Measurements from ENCODE around the gene CABP4. TPM values are rescaled to one million over a fixed set of nuclear protein-coding genes. Genes with fewer than 3 reads are reported as not detected.

The CABP4 gene
- total RNA-seq, 1 experiment from 2014 or later, result not detected

GRCh38 chr11:67441098-67441563, 14.0 kb upstream of the CABP4 start:
- Histone ChIP-seq H3K27me3 (ENCODE audit: low read length) (no peaks in the 10 kb centered on the region), H3K79me2 (ENCODE audit: low read length) (peaks cover 20% of the 10 kb centered on the region), H3K9me2 (replicated peaks; ENCODE audit: insufficient read depth, low read length) (no peaks in the 10 kb centered on the region), H3K4me1 (ENCODE audit: low read length) (peaks cover 63% of the 10 kb centered on the region), H3K4me2 (ENCODE audit: low read depth, low read length, poor library complexity, severe bottlenecking) (no peak overlapping the region), H3K4me3 (ENCODE audit: low read length) (no peak overlapping the region), H3K27ac (ENCODE audit: low read length) (peak overlapping the region; percentile 56; the same call in 1 of the 2 replicates), H3K36me3 (ENCODE audit: insufficient read depth, low read length) (no peaks in the 10 kb centered on the region), H2AFZ (ENCODE audit: low read length) (no peak overlapping the region), H4K20me1 (ENCODE audit: insufficient read depth, low read depth, low read length) (no peaks in the 10 kb centered on the region; the same call in 1 of the 2 replicates), H3K9ac (ENCODE audit: low read length) (peak overlapping the region; percentile 21; the same call in 1 of the 2 replicates), H3K9me3 (ENCODE audit: low read length) (no peaks in the 10 kb centered on the region)
- DNase-seq, result peak; percentile 49

GRCh38 chr11:67441731-67442351, 13.3 kb upstream of the CABP4 start:
- peaks cover 62% of the 10 kb centered on the region for H3K4me1 ChIP-seq (ENCODE audit: low read length)
- H3K27ac ChIP-seq (ENCODE audit: low read length), result peak overlapping the region; percentile 92; the same call in 1 of the 2 replicates
- H3K9ac ChIP-seq (ENCODE audit: low read length), result no peak overlapping the region
- no peak overlapping the region for H2AFZ ChIP-seq (ENCODE audit: low read length)
- peaks cover 16% of the 10 kb centered on the region; the same call in 1 of the 2 replicates for H3K79me2 ChIP-seq (ENCODE audit: low read length)
- no peaks in the 10 kb centered on the region for H3K27me3 ChIP-seq (ENCODE audit: low read length)
- DNase-seq, result peak; percentile 73
- no peak overlapping the region for H3K4me3 ChIP-seq (ENCODE audit: low read length)
- no peaks in the 10 kb centered on the region for H3K9me2 ChIP-seq (replicated peaks; ENCODE audit: insufficient read depth, low read length)
- H3K36me3 ChIP-seq (ENCODE audit: insufficient read depth, low read length), result no peaks in the 10 kb centered on the region
- no peak overlapping the region for H3K4me2 ChIP-seq (ENCODE audit: low read depth, low read length, poor library complexity, severe bottlenecking)
- H3K9me3 ChIP-seq (ENCODE audit: low read length), result no peaks in the 10 kb centered on the region
- no peaks in the 10 kb centered on the region for H4K20me1 ChIP-seq (ENCODE audit: insufficient read depth, low read depth, low read length)

- Histone ChIP-seq H3K4me1 (ENCODE audit: low read length) (peaks cover 60% of the 10 kb centered on the region), H3K79me2 (ENCODE audit: low read length) (peaks cover 10% of the 10 kb centered on the region; the same call in 1 of the 2 replicates), H3K9me3 (ENCODE audit: low read length) (no peaks in the 10 kb centered on the region), H3K9me2 (replicated peaks; ENCODE audit: insufficient read depth, low read length) (no peaks in the 10 kb centered on the region), H3K9ac (ENCODE audit: low read length) (peak overlapping the region; percentile 75), H3K4me3 (ENCODE audit: low read length) (peak overlapping the region; percentile 71), H3K27me3 (ENCODE audit: low read length) (no peaks in the 10 kb centered on the region), H2AFZ (ENCODE audit: low read length) (no peak overlapping the region), H3K27ac (ENCODE audit: low read length) (peak overlapping the region; percentile 92), H4K20me1 (ENCODE audit: insufficient read depth, low read depth, low read length) (no peaks in the 10 kb centered on the region), H3K4me2 (ENCODE audit: low read depth, low read length, poor library complexity, severe bottlenecking) (peak overlapping the region; percentile 96), H3K36me3 (ENCODE audit: insufficient read depth, low read length) (no peaks in the 10 kb centered on the region)
- DNase-seq, result peak; percentile 64
These were observed 12.4 kb upstream of the CABP4 start for GRCh38 chr11:67442504-67443404.

GRCh38 chr11:67445515-67445914, 9.6 kb upstream of the CABP4 start:
- Histone ChIP-seq H2AFZ (ENCODE audit: low read length) (no peak overlapping the region), H3K4me2 (ENCODE audit: low read depth, low read length, poor library complexity, severe bottlenecking) (peak overlapping the region; percentile 96), H3K27ac (ENCODE audit: low read length) (no peak overlapping the region), H3K9ac (ENCODE audit: low read length) (no peak overlapping the region), H3K4me1 (ENCODE audit: low read length) (peaks cover 41% of the 10 kb centered on the region), H3K27me3 (ENCODE audit: low read length) (no peaks in the 10 kb centered on the region), H3K9me2 (replicated peaks; ENCODE audit: insufficient read depth, low read length) (no peaks in the 10 kb centered on the region), H3K79me2 (ENCODE audit: low read length) (no peaks in the 10 kb centered on the region), H4K20me1 (ENCODE audit: insufficient read depth, low read depth, low read length) (no peaks in the 10 kb centered on the region), H3K36me3 (ENCODE audit: insufficient read depth, low read length) (no peaks in the 10 kb centered on the region), H3K9me3 (ENCODE audit: low read length) (no peaks in the 10 kb centered on the region), H3K4me3 (ENCODE audit: low read length) (no peak overlapping the region; the same call in 1 of the 2 replicates)
- DNase-seq, result peak; percentile 36

GRCh38 chr11:67448220-67448609, 6.9 kb upstream of the CABP4 start:
- H3K36me3 ChIP-seq (ENCODE audit: insufficient read depth, low read length), result no peaks in the 10 kb centered on the region
- H2AFZ ChIP-seq (ENCODE audit: low read length), result no peak overlapping the region
- no peak overlapping the region for H3K27ac ChIP-seq (ENCODE audit: low read length)

GRCh38 chr11:67449116-67449844, 5.9 kb upstream of the CABP4 start:
- H3K9me2 ChIP-seq (replicated peaks; ENCODE audit: insufficient read depth, low read length), result no peaks in the 10 kb centered on the region
- no peak overlapping the region for H3K4me3 ChIP-seq (ENCODE audit: low read length)
- H3K27ac ChIP-seq (ENCODE audit: low read length), result no peak overlapping the region
- H3K9ac ChIP-seq (ENCODE audit: low read length), result no peak overlapping the region
- no peak overlapping the region for H2AFZ ChIP-seq (ENCODE audit: low read length)
- no peaks in the 10 kb centered on the region for H3K79me2 ChIP-seq (ENCODE audit: low read length)
- H3K4me2 ChIP-seq (ENCODE audit: low read depth, low read length, poor library complexity, severe bottlenecking), result no peak overlapping the region
- no peaks in the 10 kb centered on the region for H4K20me1 ChIP-seq (ENCODE audit: insufficient read depth, low read depth, low read length)
- H3K36me3 ChIP-seq (ENCODE audit: insufficient read depth, low read length), result no peaks in the 10 kb centered on the region
- H3K27me3 ChIP-seq (ENCODE audit: low read length), result no peaks in the 10 kb centered on the region
- peaks cover 25% of the 10 kb centered on the region for H3K4me1 ChIP-seq (ENCODE audit: low read length)
- no peak for DNase-seq
- no peaks in the 10 kb centered on the region for H3K9me3 ChIP-seq (ENCODE audit: low read length)

More at GRCh38 chr11:67448220-67448609, 6.9 kb upstream of the CABP4 start:
- H3K4me3 ChIP-seq (ENCODE audit: low read length), result no peak overlapping the region
- peaks cover 33% of the 10 kb centered on the region for H3K4me1 ChIP-seq (ENCODE audit: low read length)
- no peaks in the 10 kb centered on the region for H3K79me2 ChIP-seq (ENCODE audit: low read length)
- H4K20me1 ChIP-seq (ENCODE audit: insufficient read depth, low read depth, low read length), result no peaks in the 10 kb centered on the region
- H3K9me3 ChIP-seq (ENCODE audit: low read length), result no peaks in the 10 kb centered on the region
- no peak overlapping the region for H3K9ac ChIP-seq (ENCODE audit: low read length)
- no peaks in the 10 kb centered on the region for H3K27me3 ChIP-seq (ENCODE audit: low read length)
- H3K9me2 ChIP-seq (replicated peaks; ENCODE audit: insufficient read depth, low read length), result no peaks in the 10 kb centered on the region
- H3K4me2 ChIP-seq (ENCODE audit: low read depth, low read length, poor library complexity, severe bottlenecking), result no peak overlapping the region
- DNase-seq, result no peak

- H3K27me3 ChIP-seq (ENCODE audit: low read length), result no peaks in the 10 kb centered on the region
- H3K4me2 ChIP-seq (ENCODE audit: low read depth, low read length, poor library complexity, severe bottlenecking), result no peak overlapping the region
- DNase-seq, result no peak
- H4K20me1 ChIP-seq (ENCODE audit: insufficient read depth, low read depth, low read length), result no peaks in the 10 kb centered on the region
- H3K79me2 ChIP-seq (ENCODE audit: low read length), result no peaks in the 10 kb centered on the region
- H3K36me3 ChIP-seq (ENCODE audit: insufficient read depth, low read length), result no peaks in the 10 kb centered on the region
- no peak overlapping the region for H3K4me3 ChIP-seq (ENCODE audit: low read length)
- H2AFZ ChIP-seq (ENCODE audit: low read length), result no peak overlapping the region
- H3K9ac ChIP-seq (ENCODE audit: low read length), result no peak overlapping the region
- no peaks in the 10 kb centered on the region for H3K9me3 ChIP-seq (ENCODE audit: low read length)
- H3K27ac ChIP-seq (ENCODE audit: low read length), result no peak overlapping the region
- H3K4me1 ChIP-seq (ENCODE audit: low read length), result peaks cover 12% of the 10 kb centered on the region
- no peaks in the 10 kb centered on the region for H3K9me2 ChIP-seq (replicated peaks; ENCODE audit: insufficient read depth, low read length)
These were observed 4.1 kb upstream of the CABP4 start for GRCh38 chr11:67450796-67451657.
